GM21515 (cell line): ENCODE data around the gene NFATC4.
"Not testable (repeated sequence)": the region's sequence is repeated elsewhere in the genome, so short reads cannot be mapped to it uniquely, and the experiment has no call there.

Experiments
- ATAC-seq: cut with Tn5 transposase; IDR thresholded peaks from one replicate; pipeline ENCODE4 v1.9.1; 2021; ENCODE audit not compliant: unreplicated experiment

NFATC4 gene

DNA sequence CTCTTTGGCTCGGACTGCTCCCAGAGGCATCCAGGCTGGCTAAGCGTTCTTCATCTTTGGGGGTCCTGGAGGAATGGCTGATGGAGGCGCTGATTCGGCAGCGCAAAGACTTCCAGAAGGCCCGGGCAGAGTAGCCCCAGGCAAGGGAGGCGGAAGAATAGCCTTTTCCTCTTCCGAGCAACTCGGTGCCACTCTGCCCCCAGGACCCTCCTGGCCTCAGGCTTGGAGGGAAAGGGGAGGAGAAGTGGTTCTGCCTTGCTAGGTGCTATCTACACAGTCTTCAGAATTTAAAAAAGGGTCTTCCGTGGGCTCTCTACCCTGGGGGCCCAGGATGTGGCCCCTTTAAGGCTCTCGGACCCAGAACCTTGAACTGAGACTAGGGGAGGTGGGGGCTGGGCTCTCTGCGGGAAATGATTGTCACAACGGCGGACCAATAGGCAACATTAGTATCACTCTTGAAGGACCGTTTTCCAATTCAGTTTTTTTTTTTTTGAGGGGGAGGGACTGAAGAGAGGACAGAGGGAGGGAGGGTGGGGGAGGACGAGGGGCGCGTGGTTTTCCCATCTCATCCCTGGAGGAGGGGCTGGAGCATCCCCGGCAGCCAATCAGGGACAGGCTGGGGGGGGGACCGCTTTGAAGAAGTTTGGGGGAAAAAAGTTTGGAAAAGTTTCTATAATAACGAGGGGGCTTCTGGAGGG lies at the start of gene NFATC4:
Gene NFATC4, plus strand, starts transcription at position 671 of the 698 bp plus-strand sequence. CDS start 157 bp downstream, outside the sequence.
- no peak for ATAC-seq

DNA sequence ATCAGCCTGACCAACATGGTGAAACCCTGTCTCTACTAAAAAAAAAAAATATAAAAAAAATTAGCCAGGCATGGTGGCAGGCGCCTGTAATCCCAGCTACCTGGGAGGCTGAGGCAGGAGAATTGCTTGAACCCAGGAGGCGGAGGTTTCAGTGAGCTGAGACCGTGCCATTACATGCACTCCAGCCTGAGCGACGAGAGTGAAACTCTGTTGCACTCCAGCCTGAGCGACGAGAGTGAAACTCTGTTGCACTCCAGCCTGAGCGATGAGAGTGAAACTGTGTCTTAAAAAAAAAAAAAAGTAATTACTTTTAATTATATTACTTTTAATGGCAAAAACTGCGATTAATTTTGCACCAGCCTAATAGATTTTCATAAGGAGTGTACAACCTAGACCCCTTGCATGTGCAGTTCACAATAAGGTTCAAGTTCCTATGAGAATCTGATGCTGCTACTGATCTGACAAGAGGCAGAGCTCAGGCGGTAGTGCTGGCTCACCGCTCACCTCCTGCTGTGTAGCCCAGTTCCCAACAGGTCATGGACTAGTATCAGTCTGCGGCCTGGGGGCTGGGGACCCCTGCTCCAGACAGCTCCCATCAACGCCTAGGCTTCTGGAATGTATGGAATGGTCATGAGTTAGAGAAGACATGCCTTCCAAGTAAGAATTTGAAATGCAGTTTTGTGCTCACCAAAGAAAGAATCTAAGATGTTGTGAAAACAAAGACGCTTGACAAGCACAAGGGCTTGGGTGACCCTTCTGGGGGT lies 46.6 kb upstream of the NFATC4 start:
- ATAC-seq: no peak

DNA sequence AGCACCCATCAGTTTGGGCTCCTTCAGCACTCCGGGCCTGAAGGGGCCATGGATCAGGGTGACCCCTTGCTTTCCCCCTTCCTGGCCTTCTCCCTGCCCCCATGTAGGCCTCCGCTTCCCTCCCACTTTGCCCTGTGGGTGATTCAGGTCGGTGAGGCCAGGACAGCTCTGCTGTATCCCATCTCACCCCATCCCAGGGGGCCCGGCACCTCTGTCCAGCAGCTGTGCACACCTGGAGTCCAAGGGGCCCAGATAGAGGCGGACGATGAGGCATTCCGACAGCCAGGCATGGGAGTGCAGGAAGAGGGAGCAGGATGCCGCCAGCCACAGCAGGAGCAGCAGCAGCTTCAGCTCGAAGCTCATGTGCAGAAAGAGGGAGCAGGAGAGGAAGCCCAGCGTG lies 45.3 kb upstream of the NFATC4 start:
- no peak for ATAC-seq

DNA sequence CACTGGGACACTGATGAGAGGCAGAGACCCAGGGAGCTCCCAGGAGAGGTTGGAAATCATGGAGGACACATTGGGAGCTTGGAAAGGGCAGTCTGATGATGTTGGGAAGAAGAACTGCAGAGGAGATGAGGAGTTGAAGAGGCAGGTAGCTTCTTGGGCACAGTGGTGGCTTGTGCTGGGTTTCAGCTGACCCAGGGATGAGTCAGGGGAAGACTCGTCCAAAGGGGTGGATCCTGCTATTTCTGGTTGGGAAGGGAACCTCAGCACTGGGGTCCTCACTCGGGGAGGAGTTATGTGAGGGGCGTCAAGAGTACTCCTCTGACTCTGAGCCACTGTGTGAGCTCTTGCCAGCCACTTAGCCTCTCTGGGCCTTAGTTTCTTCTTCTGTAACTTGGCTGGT lies 44.6 kb upstream of the NFATC4 start:
- no peak for ATAC-seq

DNA sequence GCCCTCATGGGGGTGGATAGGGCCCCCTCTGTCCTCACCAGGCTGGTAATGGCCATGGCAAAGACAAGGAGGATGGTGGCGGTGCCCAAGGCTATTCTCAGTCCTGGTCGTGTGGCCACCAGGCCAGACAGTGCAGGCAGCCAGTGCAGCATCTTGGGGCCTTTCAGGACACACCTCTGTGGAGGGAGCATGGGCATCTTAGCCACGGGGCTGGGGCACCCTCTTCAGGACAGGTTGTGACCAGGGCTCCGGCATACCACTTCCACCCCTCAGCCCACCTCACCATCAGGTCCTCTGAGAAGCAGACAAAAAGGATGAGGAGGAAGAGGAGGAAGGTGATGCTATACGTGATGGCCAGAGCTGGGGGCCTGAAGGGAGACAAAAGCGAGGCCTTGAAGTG lies 44.0 kb upstream of the NFATC4 start:
- no peak for ATAC-seq

DNA sequence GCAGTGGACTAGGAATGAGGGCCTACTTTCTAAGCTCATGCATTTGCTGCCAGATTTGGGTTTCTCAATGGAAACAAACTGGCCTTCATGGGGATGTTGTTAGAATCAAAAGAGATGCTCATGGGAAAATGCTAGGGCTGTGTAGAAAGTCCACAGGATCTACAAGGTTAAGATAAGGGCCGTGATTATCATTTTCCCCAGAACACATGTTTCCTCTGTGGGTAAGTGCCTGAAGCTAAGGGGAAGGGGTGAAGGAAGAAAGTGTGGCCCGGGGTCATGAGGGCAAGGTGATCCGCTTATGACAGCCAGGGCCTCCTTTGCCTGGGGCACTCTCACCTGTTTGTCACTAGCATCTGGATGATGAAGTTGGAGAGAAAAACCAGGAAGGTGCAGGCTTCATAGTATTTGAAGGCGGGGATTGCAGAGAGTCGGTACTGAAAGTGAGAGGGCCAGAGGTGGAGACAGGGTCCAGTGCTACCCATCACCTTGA lies 42.9 kb upstream of the NFATC4 start:
- no peak for ATAC-seq

DNA sequence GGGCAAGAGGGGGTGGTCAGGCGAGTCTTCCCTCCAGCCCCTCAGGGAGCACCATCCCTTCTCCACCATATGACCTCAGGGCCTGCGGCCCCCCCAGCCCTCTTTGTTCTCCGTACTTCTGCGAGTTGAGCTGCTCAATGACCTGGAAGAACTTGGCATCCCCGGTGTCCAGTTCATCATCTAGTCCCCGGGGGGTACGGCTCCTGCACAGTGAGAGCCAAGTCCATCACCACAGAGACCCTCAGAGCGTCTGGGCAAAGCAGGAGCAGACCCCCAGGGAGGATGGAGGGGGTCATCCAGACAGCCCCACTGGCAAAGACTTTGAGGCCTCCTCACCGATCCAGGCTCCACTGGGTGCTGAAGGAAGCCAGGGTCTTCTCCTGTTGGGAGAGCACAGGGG lies 42.0 kb upstream of the NFATC4 start:
- ATAC-seq: no peak

DNA sequence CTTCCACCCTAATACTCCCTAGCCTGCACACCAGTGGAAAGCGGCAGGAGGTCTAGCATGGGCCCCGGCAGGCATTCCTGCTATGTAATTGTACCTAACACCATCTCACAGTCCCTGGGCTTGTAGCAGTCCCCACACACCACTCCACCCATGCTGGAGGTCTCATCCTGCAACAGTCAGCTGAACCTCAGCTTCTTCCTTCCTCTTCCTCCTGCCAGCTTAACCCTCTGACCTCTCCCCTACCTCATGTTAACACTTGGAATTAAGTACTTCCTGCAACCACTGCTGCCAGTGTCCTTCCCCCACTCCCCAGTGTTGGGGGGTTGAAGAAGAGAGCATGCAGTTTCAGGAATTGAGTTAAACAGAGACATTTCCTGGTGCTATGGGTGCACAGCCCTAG lies 40.7 kb upstream of the NFATC4 start:
- no peak for ATAC-seq

DNA sequence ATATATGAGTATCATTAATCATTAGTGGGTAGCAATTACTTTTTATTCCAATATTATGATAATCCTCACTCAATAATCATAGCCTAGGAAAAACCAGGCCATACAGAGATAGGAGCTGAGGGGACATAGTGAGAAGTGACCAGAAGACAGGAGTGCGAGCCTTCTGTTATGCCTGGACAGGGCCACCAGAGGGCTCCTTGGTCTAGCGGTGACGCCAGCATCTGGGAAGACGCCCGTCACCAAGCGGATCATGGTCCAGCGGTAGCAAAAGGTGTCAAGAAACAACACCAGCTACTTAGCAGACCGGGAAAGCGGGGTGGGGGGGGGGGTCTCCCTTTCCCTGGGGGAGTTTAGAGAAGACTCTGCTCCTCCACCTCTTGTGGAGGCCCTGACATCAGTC lies 40.1 kb upstream of the NFATC4 start:
- ATAC-seq: not testable (repeated sequence)

DNA sequence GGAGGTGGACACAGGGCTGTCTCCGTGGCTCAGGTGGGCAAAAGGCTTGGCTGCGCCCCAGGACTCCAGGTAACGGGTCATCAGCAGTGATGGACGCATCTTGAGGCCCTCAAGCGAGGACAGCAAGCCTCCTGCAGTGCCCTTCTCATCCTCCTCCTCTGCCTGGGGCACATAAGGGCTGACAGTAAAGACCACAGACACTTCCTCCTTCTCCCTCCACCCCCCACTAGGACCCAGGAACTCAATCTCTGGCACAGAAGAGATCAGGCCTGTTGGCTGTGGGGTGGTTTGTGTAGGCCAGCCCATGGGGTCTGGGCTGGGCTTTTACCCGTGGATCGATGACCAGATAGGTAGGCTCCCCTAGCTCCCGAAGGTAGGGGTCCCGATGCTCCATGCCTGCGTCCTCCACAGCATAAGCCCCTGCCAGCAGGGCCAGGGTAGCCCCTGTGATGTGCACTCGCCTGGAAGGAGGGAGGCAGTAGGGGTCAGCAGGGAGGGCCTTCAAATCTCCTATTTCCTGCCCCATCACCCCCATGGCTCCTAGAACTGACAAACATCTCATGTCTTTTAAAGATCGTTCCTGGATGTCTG lies 38.8 kb upstream of the NFATC4 start:
- no peak for ATAC-seq

DNA sequence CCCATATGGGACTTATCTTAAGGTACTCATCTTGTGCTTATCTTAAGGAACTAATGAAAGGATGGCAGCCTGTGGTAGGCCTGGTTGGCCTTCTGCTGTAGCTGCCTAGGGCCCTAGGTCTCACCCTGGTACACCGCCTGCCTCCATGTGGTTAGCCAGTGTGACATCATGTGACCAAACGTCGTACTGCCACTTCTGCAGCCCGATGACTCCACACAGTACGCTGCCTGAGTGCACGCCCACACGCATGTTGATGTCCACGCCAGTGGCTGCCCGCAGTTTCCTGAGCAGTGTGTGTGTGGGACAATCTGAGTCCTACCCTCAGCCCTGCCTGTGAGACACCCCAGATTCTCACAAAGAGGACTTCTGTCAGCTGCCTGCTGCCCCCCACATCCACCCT lies 38.2 kb upstream of the NFATC4 start:
- ATAC-seq: no peak

DNA sequence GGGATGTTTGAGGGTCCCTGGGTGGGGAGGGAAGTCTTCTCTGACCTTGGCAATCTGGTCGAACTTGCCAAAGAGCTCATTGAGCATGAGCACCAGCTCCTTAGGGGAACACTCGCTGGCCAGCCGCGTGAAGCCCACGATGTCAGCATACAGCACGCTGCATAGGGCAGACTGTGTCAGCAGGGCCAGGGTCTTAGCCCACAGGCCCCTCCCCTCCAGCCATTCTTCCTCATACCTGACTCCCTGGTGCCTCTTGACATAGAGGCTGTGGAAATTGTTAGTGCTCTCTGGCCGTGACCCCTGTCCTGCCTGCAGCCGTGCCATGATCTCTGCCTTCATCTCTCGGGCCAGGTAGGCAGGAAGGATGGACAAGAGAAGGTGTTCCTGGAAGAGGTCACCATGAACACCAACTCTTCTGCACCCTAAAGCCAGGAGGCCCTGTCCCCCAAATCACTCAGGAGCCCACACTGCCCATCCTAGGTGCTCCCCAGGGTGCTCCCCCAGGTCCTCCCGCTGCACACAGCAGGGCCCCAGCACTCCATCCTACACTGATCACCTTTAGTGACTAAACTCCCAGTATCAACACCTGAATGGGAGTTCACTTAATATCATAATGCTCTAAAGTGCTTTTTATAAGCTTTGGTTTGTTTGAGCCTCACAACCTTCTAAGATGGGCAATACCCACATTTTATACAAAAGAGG lies 36.9 kb upstream of the NFATC4 start:
- no peak for ATAC-seq

DNA sequence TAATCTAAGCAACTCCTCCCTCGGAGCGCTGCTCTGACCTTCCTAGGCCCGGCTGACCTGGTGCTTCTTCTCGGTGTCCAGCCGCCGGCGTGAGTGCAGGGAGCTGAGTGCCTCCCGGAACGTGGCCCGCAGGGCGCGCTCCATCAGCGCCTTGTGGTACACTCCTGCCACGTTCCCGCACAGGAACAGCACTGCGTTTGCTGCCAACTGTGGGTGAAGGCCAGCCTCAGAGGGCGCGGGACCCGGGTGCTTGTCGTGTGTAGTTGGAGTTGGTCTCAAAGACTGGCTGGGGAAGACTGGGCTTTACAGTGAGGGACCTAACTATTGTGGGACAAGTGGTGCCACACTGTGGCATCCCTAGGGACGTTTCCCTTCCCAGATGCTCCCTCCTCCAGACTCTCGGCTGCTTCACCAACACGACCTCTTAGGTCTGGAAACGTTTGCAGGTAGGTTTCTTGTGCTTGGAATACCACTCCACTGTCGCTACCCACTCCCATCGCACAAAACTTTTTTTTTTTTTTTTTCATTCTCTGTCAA lies 36.2 kb upstream of the NFATC4 start:
- peak; percentile 2 for ATAC-seq

DNA sequence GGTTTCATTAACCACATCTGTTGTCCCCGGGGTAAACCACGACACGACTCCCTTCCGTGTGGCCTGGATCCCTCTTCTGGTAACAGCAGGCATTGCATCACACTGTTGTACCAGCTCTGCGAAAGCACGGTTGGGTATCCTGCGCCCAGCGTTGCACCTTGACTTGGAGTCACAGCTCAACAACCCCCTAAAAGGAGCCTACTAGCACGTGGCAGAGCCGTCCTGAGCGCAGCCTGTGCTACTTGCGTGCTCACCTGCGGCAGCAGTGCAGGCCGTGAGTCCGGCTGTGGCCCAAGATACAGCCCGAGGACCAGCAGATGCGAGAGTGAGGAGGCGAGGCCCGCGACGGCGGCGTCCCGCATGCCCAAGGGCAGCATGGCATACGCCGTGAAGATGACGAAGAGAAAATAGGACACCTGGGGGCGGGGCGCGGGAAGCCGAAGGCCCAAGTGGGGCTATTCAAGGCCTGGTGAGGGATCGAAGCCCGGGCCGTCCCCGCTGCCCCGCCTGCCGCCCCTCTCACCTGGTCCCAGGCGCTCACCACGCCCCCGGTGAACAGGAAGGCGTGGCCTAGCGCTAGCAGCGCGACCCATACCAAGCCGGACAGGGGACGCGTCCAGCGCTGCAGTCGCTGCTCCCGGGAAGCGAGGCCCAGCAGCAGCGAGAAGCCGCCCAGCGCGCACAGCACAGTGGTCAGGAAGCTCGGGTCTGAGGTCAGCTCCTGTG lies 35.6 kb upstream of the NFATC4 start:
- ATAC-seq: peak; percentile 77

DNA sequence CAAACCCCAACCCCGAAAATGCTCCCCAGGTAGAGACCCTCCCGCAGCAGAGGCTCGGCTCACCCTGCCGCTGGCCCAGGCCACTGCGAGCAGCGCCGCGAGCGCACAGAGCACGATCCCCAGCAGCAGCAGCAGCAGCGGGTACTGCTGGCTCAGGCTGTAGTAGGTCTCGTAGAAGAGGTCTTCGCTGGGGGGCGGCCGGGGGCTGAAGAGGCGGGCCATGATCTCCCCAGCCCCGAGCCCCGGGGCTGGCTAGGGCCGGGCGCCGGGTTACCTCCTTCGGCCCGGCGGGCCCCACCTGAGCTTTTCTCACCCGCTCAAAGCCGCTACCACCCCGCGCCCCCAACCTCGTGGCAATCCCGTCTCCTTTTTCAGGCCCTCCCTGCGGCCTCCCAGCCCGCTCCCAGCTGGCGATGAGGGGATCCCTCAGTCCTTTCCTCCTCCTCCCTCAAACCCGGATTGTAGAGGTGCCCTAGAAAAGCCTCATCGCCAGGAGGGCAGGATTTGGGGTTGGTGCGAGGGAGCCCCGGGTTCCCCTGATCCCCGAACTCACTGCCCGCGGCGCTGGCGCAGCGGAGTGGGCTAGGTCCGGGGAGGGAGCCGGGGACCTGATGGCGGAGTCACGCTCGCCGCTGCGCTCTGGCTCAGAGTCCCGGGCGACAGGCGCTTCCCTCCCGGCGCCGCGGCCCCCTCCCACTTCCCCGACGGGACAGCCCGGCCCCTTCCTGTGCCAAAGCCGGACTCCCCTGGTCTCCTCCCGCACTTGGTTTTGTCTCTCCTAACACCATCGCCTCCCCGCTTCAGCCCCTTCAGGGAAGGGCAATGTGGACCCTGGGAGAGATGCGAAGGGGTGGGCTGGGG lies 33.3 kb upstream of the NFATC4 start, which contains the start of gene ADCY4:
Gene ADCY4, minus strand, starts transcription at position 641 of the 861 bp plus-strand sequence. Its CDS starts 419 bp downstream, at position 222.
- no peak for ATAC-seq

DNA sequence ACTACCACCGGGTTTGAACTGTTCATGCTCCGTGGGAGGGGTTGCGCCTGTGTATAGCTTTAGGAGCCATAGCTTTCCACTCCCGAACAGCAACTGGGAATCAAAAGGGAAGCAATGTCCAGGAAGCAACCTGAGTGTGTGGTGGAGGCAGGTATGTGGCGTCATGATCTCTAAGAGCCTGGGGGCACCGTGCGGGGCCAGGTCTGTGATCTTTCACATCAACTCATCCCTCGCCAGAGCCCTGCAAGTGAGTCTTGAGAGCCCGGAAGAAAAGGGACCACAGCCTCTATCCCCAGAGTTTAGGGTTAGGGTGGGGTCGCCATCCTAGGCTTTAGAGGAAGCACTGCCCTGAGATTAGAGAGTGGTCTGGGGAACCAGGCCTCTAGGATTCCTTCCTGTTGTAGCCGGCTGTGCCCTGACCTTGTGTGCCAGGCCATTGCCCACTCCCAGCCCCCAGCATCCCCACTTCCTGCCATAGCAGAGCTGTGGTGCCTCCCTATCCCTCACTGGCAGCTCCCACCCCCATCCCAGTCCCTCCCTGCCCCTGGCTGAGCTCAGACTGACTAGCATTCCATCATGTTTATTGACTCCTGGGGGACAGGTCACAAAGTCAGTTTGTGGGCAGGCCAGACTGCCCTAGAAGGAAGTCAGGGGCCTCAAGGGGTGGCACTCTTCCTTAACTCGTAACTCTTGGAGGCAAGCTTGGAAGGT lies 32.4 kb upstream of the NFATC4 start:
- no peak for ATAC-seq

DNA sequence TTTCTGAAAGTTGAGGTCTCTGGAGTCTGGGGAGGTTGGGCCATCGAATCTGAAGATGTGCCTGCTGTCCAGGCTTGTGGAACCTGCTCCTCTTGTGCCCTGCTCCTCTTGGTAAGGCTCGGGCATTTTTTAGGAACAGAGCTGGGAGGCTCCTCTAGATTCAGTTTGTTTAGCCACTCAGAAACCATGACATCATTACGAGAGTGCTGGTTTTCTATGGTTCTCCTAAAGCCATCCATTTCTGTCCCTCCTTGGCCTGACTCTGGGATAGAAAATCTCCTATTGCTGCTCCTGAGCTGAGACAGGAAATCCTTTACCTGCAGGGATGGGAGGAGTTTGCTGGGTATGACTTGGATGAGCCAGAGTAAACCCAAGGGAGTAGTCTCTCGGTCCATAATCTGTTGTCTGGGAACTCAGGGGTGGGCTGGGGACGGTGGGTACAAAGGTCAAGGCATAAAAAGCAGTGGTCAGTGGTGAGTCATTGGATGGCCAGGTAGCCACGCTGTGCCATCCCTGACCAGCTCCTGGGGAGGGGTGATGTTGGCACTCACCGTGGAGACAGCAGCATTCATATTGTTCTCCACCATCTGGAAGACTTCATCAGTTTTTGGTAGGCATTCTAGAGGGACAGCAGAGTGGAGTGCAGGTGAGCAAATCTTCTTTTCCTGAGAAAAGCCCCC lies 30.7 kb upstream of the NFATC4 start:
- no peak for ATAC-seq

DNA sequence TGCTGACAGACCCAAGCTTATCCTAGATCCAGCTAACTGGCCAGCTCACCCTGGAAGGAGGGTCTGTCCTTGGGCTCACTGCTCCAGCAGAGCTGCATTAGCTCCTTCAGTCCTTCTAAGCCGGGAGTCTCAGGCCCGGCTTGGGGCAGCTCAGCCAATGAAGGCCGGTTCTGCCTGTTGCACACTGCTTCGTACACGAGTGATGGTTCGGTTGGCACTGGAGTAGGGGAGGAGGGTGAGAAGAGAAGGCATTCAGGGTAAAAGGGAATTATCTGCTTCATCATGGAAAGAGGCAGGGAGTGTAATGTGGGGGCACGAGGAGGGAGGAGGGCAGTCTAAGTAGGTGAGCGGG lies 30.2 kb upstream of the NFATC4 start:
- ATAC-seq: no peak
